ENCODE data around the gene FGFR2.

Gene FGFR2

DNA sequence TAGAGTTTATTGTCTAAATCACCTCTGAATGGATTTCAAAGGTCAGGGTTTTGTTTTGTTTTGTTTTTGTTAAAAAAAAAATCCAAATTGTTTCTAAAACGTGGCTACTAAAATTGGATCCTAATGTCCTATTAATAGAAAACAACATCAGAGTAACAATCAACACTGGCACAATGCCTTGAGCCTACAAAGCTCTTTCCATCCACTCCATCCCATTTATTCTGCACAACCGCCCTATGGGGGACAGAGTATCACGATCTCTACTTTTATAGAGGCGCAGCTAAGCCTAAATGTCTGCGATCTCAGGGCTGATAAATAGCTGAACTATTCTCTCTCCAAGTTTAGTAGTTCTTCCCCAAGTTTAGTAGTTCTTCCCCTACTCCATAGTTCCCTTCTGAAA lies 78.8 kb downstream of the FGFR2 start:
- ChIA-PET CTCF (interaction anchor here (1.5 kb wide), 1 partner anchor 17 kb away, joined by 3 read pairs; no protein-coding TSS in a partner anchor), POLR2A (no interaction called here)
- no peak for DNase-seq (ENCODE audit: extremely low spot score)
- TF ChIP-seq, protein P1, sequence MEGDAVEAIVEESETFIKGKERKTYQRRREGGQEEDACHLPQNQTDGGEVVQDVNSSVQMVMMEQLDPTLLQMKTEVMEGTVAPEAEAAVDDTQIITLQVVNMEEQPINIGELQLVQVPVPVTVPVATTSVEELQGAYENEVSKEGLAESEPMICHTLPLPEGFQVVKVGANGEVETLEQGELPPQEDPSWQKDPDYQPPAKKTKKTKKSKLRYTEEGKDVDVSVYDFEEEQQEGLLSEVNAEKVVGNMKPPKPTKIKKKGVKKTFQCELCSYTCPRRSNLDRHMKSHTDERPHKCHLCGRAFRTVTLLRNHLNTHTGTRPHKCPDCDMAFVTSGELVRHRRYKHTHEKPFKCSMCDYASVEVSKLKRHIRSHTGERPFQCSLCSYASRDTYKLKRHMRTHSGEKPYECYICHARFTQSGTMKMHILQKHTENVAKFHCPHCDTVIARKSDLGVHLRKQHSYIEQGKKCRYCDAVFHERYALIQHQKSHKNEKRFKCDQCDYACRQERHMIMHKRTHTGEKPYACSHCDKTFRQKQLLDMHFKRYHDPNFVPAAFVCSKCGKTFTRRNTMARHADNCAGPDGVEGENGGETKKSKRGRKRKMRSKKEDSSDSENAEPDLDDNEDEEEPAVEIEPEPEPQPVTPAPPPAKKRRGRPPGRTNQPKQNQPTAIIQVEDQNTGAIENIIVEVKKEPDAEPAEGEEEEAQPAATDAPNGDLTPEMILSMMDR (IDR thresholded peaks at IDR 0.05; ENCODE audit: control extremely low read depth, extremely low read depth, low read depth, missing control alignments), result no peak

DNA sequence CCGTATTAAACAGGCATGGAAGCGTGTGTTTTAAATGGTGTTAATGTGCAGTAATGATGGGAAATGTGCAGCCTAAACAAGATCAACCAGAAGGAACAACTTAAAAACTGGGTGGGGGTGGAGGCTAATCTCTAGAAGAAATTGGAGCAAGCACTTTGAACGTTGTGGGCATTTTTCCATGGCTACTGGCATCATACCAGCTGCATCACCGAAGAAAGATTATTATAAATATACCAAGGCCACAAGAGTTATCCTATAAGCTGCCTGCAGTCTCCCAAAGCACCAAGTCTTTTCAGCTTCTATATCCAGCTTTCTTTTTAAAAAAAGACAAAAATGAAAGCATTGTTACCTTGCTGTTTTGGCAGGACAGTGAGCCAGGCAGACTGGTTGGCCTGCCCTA lies 79.9 kb downstream of the FGFR2 start:
- ChIA-PET CTCF (interaction anchor here (1.5 kb wide), 1 partner anchor 16 kb away, joined by 3 read pairs; no protein-coding TSS in a partner anchor), POLR2A (no interaction called here)
- TF ChIP-seq, protein P1 (IDR thresholded peaks at IDR 0.05; ENCODE audit: control extremely low read depth, extremely low read depth, low read depth, missing control alignments), result no peak
- DNase-seq (ENCODE audit: extremely low spot score), result no peak

DNA sequence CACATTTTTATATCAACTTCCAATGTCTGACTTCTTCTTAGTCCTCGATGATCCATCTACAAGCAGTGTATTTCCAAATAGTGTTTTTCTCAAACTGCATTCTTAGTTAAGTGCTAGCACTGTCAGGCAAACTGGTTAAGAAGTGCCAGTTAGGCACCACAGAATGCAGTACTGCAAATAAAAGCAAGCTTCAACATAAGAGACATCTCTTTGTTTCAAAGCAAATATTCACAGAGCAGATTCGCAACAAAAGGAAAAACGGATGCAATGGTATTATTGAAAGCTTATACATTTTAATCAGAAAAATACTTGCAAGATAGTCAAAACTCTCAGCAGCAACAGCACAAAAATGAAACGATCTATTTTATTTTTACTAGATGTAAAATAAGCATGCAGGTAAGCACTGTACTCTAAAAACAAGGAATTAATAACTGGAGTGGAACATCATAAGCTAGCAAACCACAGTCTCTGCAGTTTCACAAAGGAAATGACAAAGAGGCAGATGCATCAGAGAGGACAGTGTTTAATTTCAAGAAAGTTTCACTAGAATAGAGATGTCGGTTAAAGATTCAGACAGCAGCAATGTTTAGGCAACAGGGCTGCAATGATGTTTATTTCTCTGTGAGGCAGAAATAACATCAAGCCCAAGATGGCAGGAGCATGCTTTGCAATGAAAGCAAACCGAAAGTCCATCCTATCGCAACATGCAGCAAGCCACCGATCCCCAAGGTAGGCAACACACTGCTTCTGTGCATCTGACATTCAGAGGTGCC lies 82.0 kb downstream of the FGFR2 start:
- CTCF ChIA-PET, result no interaction called here
- DNase-seq (ENCODE audit: extremely low spot score), result peak; percentile 32
- TF ChIP-seq, protein P1 (IDR thresholded peaks at IDR 0.05; ENCODE audit: control extremely low read depth, extremely low read depth, low read depth, missing control alignments), result no peak
- POLR2A ChIA-PET, result no interaction called here

DNA sequence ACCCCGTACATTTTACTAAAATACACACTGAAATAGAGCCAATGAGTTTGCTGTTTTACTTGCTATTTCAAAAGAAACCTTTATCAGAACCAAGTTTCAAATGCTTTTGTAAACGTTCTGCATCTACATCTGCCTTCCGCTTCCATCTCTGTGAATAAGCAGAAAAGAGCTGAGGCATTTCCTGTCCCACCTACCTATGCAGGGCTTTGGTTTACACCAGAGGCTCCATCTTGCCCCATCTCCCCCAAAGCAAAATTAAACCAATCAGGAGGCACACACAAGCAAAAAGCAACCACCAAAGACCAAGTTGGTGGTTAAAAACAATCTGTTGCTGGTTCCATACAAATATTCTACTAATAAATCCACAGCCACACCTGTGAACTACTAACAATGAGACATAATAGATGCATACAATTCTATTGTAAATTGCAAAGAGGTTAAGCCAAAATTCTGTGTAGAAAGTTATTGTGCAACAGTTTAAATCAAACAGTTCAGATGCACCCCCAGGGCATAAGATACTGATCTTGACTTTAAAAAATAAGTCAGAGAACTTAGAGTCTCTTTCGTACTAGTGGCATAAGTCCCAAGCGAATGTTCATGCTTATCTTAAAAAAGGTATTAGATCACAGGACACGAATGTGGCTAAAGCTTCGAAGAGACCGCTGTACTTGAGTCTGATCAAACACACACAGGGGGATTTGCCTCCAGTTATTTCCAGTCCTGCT lies 83.9 kb downstream of the FGFR2 start:
- ChIA-PET POLR2A (no interaction called here), CTCF (no interaction called here)
- DNase-seq (ENCODE audit: extremely low spot score), result no peak
- TF ChIP-seq, protein P1 (IDR thresholded peaks at IDR 0.05; ENCODE audit: control extremely low read depth, extremely low read depth, low read depth, missing control alignments), result no peak

DNA sequence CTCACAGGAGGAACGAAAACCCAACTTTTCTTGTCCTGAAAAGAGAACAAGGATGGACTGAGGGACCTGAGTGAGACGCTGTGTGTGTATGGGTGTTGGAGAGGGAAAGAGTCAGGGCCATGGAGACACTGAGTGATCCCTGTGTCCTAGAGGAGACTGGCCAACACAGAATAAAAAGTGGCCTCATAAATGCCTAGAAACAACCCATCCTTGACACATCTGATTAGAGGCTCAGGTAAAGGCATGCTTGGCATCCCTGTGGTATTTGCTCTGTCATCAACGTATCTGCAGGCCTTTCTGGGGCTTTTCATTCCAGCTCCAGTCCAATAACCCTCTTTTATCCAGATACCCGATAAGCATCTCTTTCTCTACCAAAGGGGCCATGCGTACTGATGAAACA lies 86.3 kb downstream of the FGFR2 start:
- TF ChIP-seq, protein P1 (IDR thresholded peaks at IDR 0.05; ENCODE audit: control extremely low read depth, extremely low read depth, low read depth, missing control alignments), result no peak
- POLR2A ChIA-PET, result no interaction called here
- CTCF ChIA-PET, result no interaction called here
- DNase-seq (ENCODE audit: extremely low spot score), result no peak

DNA sequence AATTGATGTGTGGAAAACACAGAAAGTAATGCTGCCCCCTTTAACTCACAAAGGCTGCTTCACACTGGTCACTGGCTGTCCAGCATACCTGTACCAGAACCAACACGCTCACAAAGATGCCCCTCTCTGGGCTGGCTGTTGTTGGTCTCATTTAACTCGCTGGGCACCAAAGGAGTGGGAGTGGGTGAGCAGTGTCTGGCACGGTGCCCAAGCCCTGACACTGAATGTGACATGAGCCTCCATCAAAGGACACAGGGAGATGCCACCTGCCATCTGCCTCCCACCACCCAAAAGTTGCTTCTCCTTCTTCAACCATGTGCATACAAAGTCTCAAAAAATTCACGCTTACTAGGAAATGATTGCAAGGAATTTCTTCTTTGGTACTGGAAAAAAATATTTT lies 86.8 kb downstream of the FGFR2 start:
- ChIA-PET CTCF (no interaction called here), POLR2A (no interaction called here)
- TF ChIP-seq, protein P1 (IDR thresholded peaks at IDR 0.05; ENCODE audit: control extremely low read depth, extremely low read depth, low read depth, missing control alignments), result no peak
- DNase-seq (ENCODE audit: extremely low spot score), result no peak
